Ovary (tissue), 3 donors: ENCODE measurements around the gene TSHZ2.

Experiments
- EP300 ChIP-seq: sonication (generic); formaldehyde crosslinking; IDR thresholded peaks from one replicate; pipeline ENCODE4 v1.6.1; 2017; ENCODE audit warnings: antibody characterized with exemption
- POLR2A ChIP-seq: fragments of 450-650 bp; IDR thresholded peaks from one replicate; pipeline ENCODE4 v1.6.1; 2017; ENCODE audit warnings: antibody characterized with exemption, mild to moderate bottlenecking, moderate library complexity
- TF ChIP-seq, protein P1 (sequence below), 3 donors: fragments of 450-650 bp in 2 of 3; fragments of 200-600 bp in 1 of 3; IDR thresholded peaks; one replicate each; pipeline versions ENCODE4 v1.5.1 to v1.8.0; 2016 to 2022; ENCODE audit warnings: antibody characterized with exemption in 3 of 3, mild to moderate bottlenecking in 1 of 3
- donor health status: DM: no; HTN: no; CAD: no.

DNA sequence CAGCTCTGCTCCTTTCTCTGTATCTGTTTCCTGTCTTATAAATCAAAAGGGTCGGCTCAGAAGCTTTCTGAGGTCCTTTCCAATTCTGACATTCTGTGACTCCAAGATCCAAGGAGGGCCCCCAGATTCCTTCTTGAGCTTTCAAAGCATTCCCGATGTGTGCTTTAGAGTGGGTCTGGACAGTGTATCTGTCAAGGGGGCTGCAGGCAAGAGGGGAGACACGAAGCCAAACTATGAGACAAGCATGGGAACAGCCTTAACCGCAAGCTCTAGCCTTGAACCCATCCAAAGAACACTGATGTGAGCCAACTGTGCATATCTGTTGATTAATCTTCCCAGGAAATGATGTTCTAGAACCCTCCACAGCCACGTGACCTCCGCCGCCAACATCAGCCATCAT, 73.8 kb downstream of the TSHZ2 start:
- TF ChIP-seq, protein P1, sequence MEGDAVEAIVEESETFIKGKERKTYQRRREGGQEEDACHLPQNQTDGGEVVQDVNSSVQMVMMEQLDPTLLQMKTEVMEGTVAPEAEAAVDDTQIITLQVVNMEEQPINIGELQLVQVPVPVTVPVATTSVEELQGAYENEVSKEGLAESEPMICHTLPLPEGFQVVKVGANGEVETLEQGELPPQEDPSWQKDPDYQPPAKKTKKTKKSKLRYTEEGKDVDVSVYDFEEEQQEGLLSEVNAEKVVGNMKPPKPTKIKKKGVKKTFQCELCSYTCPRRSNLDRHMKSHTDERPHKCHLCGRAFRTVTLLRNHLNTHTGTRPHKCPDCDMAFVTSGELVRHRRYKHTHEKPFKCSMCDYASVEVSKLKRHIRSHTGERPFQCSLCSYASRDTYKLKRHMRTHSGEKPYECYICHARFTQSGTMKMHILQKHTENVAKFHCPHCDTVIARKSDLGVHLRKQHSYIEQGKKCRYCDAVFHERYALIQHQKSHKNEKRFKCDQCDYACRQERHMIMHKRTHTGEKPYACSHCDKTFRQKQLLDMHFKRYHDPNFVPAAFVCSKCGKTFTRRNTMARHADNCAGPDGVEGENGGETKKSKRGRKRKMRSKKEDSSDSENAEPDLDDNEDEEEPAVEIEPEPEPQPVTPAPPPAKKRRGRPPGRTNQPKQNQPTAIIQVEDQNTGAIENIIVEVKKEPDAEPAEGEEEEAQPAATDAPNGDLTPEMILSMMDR (IDR thresholded peaks at IDR 0.05), result no peak
- no peak for TF ChIP-seq POLR2A
- TF ChIP-seq EP300, result no peak
